Measurements from ENCODE around the gene MIGA2.

GRCh38 chr9:129007035-129007765, 29.2 kb upstream of the MIGA2 start:
- TF ChIP-seq CTCF (IDR thresholded peaks at IDR 0.05): no peak
- no peak for TF ChIP-seq POLR2A (IDR thresholded peaks at IDR 0.05)

All from esophagus squamous epithelium (tissue), 4 donors.